Hindlimb muscle (tissue), 1 donor: ENCODE data around the gene ZNF23. TPM values are rescaled to one million over a fixed set of nuclear protein-coding genes. Genes with fewer than 3 reads are reported as not detected.

ENCODE experiments used
- DNase-seq: peaks from one replicate; pipeline ENCODE4 v3.0.0-alpha.2; 2013
- polyA plus RNA-seq: library from polyadenylated mRNA; unstranded; fragments of 120-200 nt; gene quantifications from one replicate; pipeline ENCODE4 v1.2.1, GENCODE V29; 2013; ENCODE audit not compliant: insufficient read length

ZNF23 gene
- polyA plus RNA-seq, 1 donor, result 12.1 TPM

GRCh38 chr16:71467810-71468209, 5.8 kb upstream of the ZNF23 start:
- peak; percentile 40 for DNase-seq

DNA sequence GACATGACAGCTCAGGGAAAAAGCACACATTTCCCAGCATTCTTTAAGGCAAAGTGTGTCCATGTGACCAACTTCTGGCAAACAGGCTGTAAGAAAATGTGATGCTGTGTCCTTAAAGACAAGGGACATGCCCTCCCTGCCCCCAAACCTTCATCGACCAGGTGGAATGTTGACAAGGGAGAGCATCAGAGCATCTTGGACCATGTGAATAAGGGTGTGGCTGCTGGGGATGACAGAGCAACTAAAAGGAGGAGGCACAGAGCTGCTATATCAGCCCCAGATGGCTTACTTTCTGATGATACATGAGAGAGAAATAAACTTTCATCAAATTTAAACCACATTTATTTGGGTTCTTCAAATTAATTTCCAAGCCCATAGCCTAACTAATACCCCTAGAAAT, 2.2 kb upstream of the ZNF23 start:
- no peak for DNase-seq

GRCh38 chr16:71460941-71461340, 1.1 kb downstream of the ZNF23 start:
- no peak for DNase-seq

- no peak for DNase-seq
Observed at GRCh38 chr16:71460236-71460635, 1.8 kb downstream of the ZNF23 start.

- no peak for DNase-seq
Observed at GRCh38 chr16:71459510-71459909, 2.5 kb downstream of the ZNF23 start.

DNA sequence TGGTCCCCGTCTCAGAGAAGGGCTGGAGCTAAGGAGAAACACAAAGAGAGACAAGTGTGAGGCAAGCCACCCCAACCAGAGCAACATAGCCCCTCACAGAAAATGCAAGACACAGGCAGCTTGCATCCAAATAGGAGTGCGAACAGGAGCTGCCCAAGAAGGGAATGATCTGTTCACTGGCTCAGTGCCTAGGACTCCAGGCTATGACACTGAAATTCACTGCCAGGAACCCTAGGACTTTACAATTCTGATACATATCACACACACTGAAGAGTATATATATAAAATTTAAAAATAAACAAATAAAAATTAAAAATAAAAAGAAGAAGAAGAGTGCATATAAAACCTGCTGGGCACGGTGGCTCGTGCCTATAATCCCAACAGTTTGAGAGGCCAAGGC, 5.2 kb downstream of the ZNF23 start:
- DNase-seq, result no peak

DNA sequence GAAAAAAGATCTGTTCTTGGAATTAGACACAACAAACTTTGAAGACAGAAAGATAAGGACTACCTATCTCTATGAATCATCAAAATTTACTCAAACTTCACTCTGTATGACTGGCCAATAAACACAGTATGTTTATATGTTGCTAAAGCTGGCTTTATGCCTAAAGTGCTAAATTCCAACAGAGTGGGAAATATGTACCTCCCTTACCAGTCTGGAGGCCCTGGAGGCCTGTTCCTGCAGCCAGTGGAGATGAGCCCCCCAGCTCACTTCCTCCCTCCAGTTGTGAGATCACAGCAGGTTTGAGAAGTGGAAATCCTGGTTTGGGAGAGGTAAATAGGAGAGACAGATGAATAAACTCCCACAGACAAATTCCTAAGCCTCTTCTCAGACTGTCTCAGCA, 9.0 kb downstream of the ZNF23 start:
- DNase-seq, result no peak

GRCh38 chr16:71449020-71449419, 13.0 kb downstream of the ZNF23 start:
- DNase-seq, result no peak

DNA sequence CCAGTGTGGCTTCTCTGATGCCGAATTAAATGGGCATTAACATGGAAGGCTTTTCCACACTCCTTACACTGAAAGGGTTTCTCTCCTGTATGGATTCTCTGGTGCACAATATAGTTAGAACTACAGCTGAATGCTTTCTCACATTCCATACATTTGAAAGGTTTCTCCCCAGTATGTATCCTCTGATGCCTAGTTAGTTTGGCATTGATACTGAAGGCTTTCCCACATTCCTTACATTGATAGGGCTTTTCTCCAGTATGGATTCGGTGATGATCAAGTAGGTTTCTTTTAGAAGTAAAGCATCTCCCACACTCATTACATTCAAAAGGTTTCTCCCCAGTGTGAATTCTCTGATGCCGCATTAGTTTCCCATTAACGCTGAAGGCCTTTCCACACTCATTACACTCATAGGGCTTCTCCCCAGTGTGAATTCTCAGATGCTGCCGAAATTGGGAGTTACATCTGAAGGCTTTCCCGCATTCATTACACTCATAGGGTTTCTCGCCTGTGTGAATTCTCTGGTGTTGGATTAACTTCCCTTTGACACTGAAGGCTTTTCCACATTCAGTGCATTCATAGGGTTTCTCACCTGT, 13.7 kb downstream of the ZNF23 start:
- no peak for DNase-seq

DNA sequence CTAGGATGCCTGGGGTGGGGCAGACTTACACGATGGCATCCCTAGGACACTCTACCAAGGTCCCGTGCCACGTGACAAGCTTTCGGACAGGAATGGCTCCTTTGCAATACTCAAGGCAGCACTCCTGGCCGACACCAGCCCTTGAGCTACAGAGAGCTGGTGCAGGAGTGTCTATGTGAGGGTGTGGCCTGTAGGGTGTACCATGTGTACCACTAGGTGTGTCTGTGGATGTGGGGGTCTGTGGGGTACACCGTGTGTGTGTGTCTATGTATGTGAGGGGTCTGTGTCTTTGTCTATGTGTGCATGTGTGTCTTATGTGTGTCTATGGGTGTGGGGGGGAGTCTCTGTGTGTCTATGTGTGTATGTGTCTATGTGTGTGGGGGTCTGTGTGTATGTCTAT, 18.3 kb downstream of the ZNF23 start:
- DNase-seq, result no peak

DNA sequence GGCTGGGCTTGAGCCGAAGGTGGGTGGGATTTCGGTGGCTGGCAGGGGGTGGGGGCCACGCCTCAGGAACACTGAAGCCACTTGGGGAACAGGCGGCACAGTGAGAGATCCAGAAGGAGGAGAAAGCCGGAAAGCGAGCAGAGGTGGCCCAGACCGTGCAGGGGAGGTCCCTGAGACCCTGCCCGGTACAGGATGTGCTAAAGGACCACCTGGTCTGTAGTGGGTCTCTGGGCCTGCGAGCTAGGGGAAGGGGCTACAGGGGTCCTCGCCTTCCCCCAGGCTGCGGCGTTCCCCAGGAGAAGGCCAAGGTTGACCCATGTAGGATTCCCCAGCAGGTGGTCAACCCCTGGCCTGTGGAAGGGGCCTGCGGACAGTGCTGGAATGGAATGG, 20.0 kb downstream of the ZNF23 start, which contains the start of gene TLE7:
TSS of gene TLE7 (minus strand) at position 4 of the 390 bp plus-strand sequence. CDS start 8,730 bp downstream, outside the sequence.
- DNase-seq, result no peak

GRCh38 chr16:71441348-71442050, 20.5 kb downstream of the ZNF23 start:
- no peak for DNase-seq

- DNase-seq, result no peak
Observed at GRCh38 chr16:71440669-71441347, 21.2 kb downstream of the ZNF23 start.

DNA sequence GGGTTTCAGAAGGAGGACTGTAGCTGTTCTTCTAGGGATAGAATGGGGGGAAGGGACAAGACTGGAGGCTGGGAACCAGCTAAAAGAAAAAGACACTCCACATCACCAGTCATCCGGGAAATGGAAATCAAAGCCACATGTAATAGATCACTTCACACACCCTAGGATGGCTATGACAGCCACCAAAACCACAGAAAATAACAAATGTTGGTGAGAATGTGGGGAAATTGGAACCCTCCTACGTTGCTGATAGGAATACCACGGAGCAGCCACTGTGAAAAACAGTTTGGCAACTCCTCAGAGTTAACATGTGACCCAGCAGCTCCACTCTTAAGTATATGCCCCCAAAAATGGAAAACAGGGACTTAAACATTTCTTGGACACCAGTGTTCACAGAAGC, 22.5 kb downstream of the ZNF23 start:
- no peak for DNase-seq

- DNase-seq, result no peak
Observed at GRCh38 chr16:71436473-71436872, 25.6 kb downstream of the ZNF23 start.

GRCh38 chr16:71432906-71433305, 29.1 kb downstream of the ZNF23 start:
- DNase-seq, result no peak

- DNase-seq, result no peak
Observed at GRCh38 chr16:71431991-71432390, 30.1 kb downstream of the ZNF23 start.

GRCh38 chr16:71431176-71431575, 30.9 kb downstream of the ZNF23 start:
- no peak for DNase-seq

- DNase-seq, result no peak
Observed at GRCh38 chr16:71430744-71431143, 31.3 kb downstream of the ZNF23 start.

DNA sequence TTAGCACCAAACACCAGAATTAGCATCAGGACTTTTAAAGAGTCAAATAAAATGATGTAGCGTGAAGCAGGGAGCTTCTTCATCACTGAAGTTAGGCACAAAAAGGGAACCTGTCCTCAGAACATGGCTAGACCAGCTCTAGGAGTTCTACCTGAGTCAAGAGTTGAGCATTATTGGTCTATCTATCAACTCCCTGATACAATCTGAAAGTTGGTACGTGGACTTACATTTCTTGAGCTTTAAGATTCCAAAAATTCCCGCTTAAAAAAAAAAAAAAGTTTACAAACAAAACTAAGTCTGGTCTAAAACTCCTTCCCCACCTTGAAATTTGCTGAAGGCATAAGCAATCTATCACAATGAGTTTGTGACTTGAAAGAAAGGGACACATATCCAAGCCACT, 32.5 kb downstream of the ZNF23 start:
- no peak for DNase-seq

DNA sequence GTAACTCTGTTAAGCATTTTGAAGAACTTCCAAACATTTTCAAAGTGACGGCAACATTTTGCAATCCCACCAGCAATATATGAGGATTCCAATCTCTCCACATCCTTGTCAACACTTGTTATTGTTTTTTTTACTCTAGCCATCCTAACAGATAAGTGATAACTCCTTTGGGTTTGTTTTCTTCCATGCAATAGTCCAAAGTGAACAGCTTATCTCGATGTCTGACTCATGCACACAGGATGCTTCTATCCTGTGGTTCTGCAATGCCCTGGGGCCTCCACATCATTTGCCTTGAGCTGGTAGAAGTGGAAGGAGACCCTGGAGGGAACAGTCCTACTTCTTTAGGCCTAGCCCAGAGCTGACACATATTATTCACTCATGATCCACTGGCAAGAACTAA, 33.2 kb downstream of the ZNF23 start:
- DNase-seq, result no peak

GRCh38 chr16:71428385-71428784, 33.7 kb downstream of the ZNF23 start:
- no peak for DNase-seq

- no peak for DNase-seq
Observed at GRCh38 chr16:71426880-71427615, 35.0 kb downstream of the ZNF23 start.
